Measurements from ENCODE around the gene CNOT3.
"Not testable (repeated sequence)": the region's sequence is repeated elsewhere in the genome, so short reads cannot be mapped to it uniquely, and the experiment has no call there.

Gene CNOT3

GRCh38 chr19:54152267-54152666, 14.7 kb downstream of the CNOT3 start:
- DNase-seq, result no peak

- no peak for DNase-seq
Measured at GRCh38 chr19:54152878-54153524, 15.4 kb downstream of the CNOT3 start.

GRCh38 chr19:54153731-54154326, 16.3 kb downstream of the CNOT3 start:
- DNase-seq, result no peak

GRCh38 chr19:54154603-54155345, 17.2 kb downstream of the CNOT3 start:
- DNase-seq, result no peak

GRCh38 chr19:54155694-54156093, 18.1 kb downstream of the CNOT3 start:
- no peak for DNase-seq

DNA sequence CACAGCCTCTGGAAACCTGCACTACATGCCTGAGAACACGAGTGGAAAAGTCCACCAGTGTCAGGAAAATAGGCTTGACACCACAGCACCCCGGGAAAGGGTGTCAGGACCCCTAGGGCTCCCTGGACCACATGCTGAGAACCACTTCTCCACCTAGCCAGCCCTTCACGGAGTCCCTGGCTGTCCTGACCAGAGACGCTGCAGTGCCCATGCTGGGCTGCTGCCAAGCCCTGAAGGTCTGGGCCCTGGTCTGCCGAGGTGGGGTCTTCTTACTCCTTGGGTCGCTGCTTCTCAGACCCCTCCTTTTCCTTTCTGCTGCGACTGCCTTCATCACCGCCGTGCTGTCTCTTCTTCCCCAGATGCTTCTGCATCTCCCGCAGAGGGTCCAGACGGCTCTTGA, 18.9 kb downstream of the CNOT3 start:
- no peak for DNase-seq

DNA sequence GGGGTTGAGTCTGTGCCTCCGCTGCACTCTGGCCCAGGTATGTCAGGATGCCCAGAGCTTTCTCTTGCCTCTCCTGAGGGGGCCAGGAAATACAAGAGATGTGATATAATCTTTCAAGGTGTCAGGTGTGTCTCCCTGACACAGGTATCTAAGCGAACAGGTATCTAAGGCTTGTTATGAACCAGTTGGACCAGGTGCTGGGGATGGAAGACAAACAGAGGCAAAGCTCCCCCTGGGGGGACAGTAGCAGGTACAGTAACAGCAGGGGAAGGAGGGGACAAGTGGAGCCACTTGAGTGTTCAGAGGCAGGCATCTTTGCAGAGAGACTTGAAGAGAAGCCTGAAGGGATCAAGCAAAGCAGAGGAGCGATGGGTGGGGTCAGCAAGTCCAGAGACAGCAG, 19.4 kb downstream of the CNOT3 start:
- no peak for DNase-seq

DNA sequence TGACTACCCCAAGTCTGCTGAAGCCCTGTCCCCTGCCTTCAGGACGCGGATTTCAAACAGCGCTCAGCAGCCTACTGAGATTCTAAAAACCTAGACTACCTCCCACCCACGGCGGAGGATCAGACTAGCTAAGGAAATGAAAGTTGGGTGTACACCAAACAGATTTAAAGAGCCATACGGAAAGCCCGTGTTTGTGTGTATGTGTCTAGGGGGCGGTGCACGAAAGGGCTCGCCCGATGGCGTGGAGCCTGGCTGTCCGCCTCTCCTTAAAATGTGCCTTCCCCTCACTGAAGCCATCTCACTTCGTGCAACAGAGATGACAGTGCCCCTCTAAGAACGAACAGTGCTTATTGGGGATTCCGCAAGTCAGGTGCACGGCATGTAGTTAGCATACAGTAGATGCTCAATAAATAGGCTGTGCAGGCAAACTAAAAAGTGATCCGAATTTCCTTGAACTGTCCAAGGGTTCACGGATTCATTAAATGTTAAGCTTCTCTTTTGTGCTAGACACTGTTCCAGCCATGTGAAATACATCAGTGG, 21.3 kb downstream of the CNOT3 start:
- no peak for DNase-seq

DNA sequence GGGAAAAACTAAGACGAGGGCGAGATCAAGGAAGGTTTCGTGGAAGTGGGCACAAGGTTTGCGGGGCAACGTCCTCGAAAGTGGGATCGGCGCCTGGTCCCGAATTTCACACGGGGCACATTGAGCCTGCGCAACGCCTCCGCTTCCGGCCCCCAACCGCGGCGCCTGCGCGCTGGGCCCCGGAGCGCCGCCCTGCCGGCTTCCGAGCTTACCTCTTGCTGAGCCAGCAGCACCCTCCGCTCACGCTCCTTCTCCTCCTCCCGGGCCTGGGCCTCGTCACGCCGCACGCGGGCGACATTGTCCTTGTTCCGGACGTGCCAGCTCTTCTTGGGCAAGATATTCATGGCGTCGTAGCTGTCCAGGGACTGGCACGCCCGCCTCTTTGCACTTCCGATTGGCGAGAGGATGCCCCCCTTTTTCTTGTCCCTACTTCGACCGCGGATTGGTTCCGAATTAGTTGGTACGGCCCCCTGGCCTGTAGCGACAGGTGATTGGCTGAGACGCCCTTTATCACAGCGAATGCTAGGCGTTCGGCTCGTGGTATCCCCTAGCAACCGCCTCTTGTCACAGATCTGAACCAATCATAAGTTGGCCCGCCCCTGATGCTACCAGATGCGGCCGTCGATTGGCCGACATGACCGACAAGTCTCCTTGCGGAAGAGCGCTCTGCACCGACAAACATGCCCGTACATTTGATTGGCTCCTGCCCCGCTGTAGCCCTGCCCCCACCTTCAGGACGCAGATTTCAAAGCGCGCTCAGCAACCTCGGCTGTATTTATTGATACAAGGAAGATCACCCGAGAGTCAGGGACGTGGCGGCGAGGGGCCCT, 22.0 kb downstream of the CNOT3 start, which contains the start of gene LENG1:
LENG1 (minus strand) TSS at position 370 of the 830 bp plus-strand sequence; CDS start at position 344, 26 bp downstream.
- DNase-seq, result peak; percentile 99

DNA sequence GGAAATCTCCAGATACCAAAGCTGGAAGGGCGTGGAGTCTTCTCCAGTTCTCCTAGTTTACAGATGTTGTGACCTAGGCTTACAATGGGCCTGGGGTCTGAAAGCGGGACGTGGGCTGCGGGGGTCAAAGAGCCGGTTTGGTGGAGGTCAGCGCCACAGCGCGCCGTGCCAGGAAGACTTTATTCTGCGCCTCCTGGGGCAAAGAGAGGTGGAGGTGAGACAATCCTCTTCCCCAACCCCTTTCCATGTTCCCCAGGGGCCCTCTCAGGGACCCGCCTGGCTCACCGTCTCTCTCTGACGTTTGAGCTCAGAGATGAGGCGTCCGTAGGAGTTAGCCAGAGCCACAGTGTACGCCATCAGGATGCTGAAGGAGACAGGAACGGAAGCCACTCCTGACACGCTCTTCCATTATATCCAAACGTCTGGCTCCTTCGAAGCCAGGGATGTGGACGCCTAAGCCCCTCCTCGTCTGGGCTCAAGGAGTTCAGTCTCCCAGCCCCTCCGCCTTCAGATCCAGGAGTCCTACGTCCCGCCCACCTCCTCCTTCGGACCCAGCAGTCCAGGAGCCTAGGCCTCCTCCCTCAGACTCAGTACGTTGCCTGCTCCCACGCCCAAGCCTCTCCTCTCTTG, 22.7 kb downstream of the CNOT3 start:
- DNase-seq, result no peak

DNA sequence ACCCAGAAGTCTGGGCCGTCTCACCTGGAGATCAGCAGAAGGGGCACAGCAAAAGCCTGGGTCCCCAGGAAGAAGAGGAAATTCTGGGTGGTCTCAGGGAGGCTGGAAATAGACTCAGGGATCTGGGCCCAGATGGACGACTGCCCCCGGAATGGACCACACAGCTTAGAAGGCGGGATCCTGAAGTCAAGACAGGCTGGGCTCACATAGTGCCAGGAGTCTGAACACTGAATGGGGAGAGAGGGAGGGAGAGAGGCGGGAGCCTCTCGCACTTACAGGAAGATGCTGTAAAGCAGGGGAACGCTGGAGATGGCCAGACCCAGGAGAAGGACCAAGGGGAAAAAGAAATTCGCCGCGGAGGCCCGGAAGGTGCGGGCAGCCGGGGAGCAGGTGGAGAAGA, 23.3 kb downstream of the CNOT3 start:
- no peak for DNase-seq

GRCh38 chr19:54162241-54162805, 24.8 kb downstream of the CNOT3 start:
- peak; percentile 43 for DNase-seq

DNA sequence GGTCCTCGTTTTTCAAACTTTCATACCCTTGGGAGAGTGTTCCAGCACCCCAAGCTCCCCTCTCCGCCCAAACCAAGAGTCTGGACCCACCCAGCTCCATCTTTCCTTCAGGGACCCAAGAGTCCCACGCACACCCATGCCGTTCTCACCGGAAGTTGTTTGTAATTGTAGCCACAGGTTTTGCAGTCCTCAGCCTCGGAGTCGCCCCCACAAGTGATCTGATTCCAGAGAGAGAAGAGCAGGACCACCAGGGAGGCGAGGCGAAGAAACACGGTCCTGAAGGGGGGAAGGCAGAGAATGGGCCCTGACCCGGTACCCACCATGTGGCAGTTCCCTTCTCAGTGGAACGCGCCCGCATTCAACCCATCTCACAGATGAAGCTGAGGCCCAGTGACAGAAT, 25.3 kb downstream of the CNOT3 start:
- DNase-seq, result no peak

DNA sequence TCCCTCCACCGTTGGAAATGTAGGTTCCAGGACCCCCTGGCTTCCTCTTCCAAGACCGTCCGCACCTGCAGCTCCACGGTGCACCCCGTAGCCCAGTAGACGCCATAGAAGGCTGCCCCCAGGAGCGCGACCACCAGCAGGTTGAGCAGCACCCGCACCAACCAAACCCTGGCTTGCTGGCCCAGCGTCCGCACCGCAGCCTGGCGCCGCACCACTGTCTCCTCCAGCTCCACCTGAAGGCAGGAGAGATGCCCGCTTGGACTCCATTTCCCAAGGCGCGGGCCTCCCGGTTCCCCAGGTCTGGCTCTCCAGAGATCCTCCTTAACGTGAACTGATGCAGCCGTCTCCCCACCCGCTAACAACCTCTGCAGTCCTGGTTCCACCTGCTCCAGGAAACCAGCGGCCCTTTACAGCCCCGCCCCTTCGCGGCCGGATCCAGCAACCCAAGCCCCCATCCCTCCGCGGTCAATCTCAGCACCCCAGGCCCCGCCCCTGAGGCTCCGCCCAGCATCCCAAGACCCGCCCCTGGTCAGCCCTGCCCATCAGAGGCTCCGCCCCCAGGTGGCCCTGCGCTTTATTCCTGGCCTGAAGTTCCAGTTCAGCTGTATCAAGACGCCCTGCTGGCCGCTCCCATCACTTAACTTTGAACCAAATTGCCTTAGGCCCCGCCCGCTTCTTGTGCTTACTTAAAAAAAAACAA, 27.0 kb downstream of the CNOT3 start:
- no peak for DNase-seq

- no peak for DNase-seq
Measured at GRCh38 chr19:54165222-54165621, 27.7 kb downstream of the CNOT3 start.

GRCh38 chr19:54168174-54168917, 30.8 kb downstream of the CNOT3 start:
- peak; percentile 58 for DNase-seq

- no peak for DNase-seq
Measured at GRCh38 chr19:54169149-54169740, 31.7 kb downstream of the CNOT3 start.

- not testable (repeated sequence) for DNase-seq
Measured at GRCh38 chr19:54171736-54172431, 34.3 kb downstream of the CNOT3 start.
